ENCODE data around the gene ADGRE1. TPM values are rescaled to one million over a fixed set of nuclear protein-coding genes. Genes with fewer than 3 reads are reported as not detected.

The ADGRE1 gene
- total and polyA plus RNA-seq, 2 of the 8 experiments (the other 6 are each of a cell fraction or from before 2014, with no cell fraction given): not detected

DNA sequence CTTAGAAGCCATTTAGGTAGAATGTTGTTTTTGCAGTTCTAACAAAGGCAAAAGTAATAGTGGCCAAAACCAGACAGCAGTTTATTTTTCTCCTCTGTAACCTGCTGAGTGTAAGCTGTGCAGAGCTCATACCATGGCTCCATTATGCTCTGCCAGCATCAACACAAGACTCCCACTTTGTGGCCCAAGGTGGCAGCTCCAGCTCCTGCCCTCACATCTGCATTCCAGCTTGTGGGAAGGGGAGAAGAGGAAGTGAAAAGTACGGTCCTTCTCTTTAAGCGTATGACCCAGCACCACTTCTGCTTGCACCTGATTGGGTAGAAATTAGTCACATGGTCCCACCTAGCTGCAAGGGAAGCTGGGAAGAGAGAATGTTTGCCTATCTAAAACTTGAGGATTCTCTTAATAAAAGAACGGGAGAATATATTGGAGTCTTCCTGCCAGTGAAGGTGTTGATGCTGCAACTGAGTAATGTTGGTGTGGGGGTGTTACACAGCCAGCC is 19.2 kb downstream of the ADGRE1 start:
- Histone ChIP-seq H3K4ac (replicated peaks; ENCODE audit: insufficient read length, low read depth, low read length) (no peak overlapping the region), H4K20me1 (replicated peaks in 1 of 2; ENCODE audit: control insufficient read depth in 1 of 2, insufficient read depth in 2 of 2, low read length in 2 of 2) (no peaks in the 10 kb centered on the region), H3K4me2 (ENCODE audit: insufficient read depth in 1 of 2, low read depth in 2 of 2, low read length in 2 of 2) (no peak overlapping the region), H3K36me3 (ENCODE audit: control insufficient read depth in 2 of 4, insufficient read depth in 4 of 4, low read length in 3 of 4) (no peaks in the 10 kb centered on the region), H4K91ac (replicated peaks; ENCODE audit: insufficient read length, low read length) (no peak overlapping the region), H4K5ac (ENCODE audit: insufficient read length, low read depth, low read length) (no peak overlapping the region), H3K23ac (ENCODE audit: insufficient read length) (no peak overlapping the region), H2BK120ac (replicated peaks; ENCODE audit: low read depth, low read length) (no peak overlapping the region), H3K9me3 (ENCODE audit: insufficient read depth in 2 of 2, low read depth in 1 of 2, low read length in 1 of 2) (peaks cover 64 to 73% of the 10 kb centered on the region in 2 experiments), H3K23me2 (ENCODE audit: low read depth, low read length) (peaks cover under 1% of the 10 kb centered on the region; the same call in 1 of the 2 replicates), H3K56ac (replicated peaks; ENCODE audit: insufficient read length, low read depth, low read length) (no peak overlapping the region), H3K18ac (ENCODE audit: extremely low read depth, low read length) (no peak overlapping the region), H2BK15ac (ENCODE audit: low read length) (no peak overlapping the region), H2BK5ac (ENCODE audit: low read depth, low read length) (no peak overlapping the region), H3K27me3 (replicated peaks in 1 of 4; ENCODE audit: control insufficient read depth in 3 of 4, extremely low read depth in 1 of 4, insufficient read depth in 3 of 4, low read length in 3 of 4) (no peaks in the 10 kb centered on the region), H2BK12ac (ENCODE audit: low read depth, low read length) (no peak overlapping the region), H3K9ac (replicated peaks in 1 of 4; ENCODE audit: extremely low read depth in 1 of 4, low read depth in 3 of 4, low read length in 3 of 4) (no peak overlapping the region), H2AFZ (ENCODE audit: low read length) (no peak overlapping the region), H3K14ac (ENCODE audit: insufficient read length) (no peak overlapping the region), H2AK5ac (ENCODE audit: low read depth, low read length) (no peak overlapping the region), H3K79me2 (ENCODE audit: control insufficient read depth in 1 of 2, insufficient read depth in 2 of 2, low read length in 2 of 2) (no peaks in the 10 kb centered on the region), H4K8ac (ENCODE audit: extremely low read depth, insufficient read depth, low read length) (no peak overlapping the region), H3K27ac (ENCODE audit: low read depth, low read length) (no peak overlapping the region), H3K4me3 (ENCODE audit: extremely low read depth in 1 of 4, insufficient read depth in 2 of 4, low read depth in 3 of 4, low read length in 4 of 4) (no peak overlapping the region), H3K79me1 (ENCODE audit: low read depth, low read length) (no peaks in the 10 kb centered on the region), H2BK20ac (ENCODE audit: low read length) (no peak overlapping the region), H3K4me1 (replicated peaks in 1 of 4; ENCODE audit: control insufficient read depth in 3 of 4, insufficient read depth in 4 of 4, low read length in 3 of 4) (no peaks in the 10 kb centered on the region)
- ChIA-PET POLR2A (ENCODE audit: partially characterized antibody) (no interaction called here), CTCF (ENCODE audit: partially characterized antibody) (no interaction called here)
- DNase-seq (ENCODE audit: low read depth in 1 of 2, low spot score in 2 of 2) (no peak), FAIRE-seq (no peak)
- WGBS, 2 experiments (ENCODE audit: extremely low coverage in 1 of 2, insufficient coverage in 1 of 2, insufficient read length in 1 of 2, insufficient replicate concordance in 2 of 2, low coverage in 1 of 2, low lambda C conversion rate in 2 of 2, missing lambda C conversion rate in 1 of 2): 48% methylated on average over 3 of the region's 3 CpGs; no CpG with 5 or more reads in 1 of the 2 experiments
- TF ChIP-seq CHD2 (IDR thresholded peaks at IDR 0.05; ENCODE audit: low read length): no peak
- TF ChIP-seq CTBP2 (IDR thresholded peaks at IDR 0.05; ENCODE audit: borderline replicate concordance, insufficient read depth, insufficient read length, low read length): no peak
- TF ChIP-seq SIRT6 (IDR thresholded peaks at IDR 0.05; ENCODE audit: low read length): no peak
- TF ChIP-seq RXRA (IDR thresholded peaks at IDR 0.05; ENCODE audit: insufficient read depth, low read depth, low read length): no peak
- no peak for TF ChIP-seq SAP30 (IDR thresholded peaks at IDR 0.05; ENCODE audit: insufficient read depth, insufficient replicate concordance, low read length)
- no peak for TF ChIP-seq NANOG (IDR thresholded peaks at IDR 0.05; ENCODE audit: insufficient read depth, low read depth, low read length, poor library complexity, severe bottlenecking)
- TF ChIP-seq, protein P1, sequence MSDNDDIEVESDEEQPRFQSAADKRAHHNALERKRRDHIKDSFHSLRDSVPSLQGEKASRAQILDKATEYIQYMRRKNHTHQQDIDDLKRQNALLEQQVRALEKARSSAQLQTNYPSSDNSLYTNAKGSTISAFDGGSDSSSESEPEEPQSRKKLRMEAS (IDR thresholded peaks at IDR 0.05): no peak
- TF ChIP-seq ASH2L (IDR thresholded peaks at IDR 0.05; ENCODE audit: low read length): no peak
- TF ChIP-seq ZNF274 (IDR thresholded peaks at IDR 0.05; ENCODE audit: borderline replicate concordance, extremely low read depth, low read length): no peak
- TF ChIP-seq POLR2AphosphoS5 (IDR thresholded peaks at IDR 0.05; ENCODE audit: low read depth, low read length): no peak
- no peak for TF ChIP-seq TCF12 (IDR thresholded peaks at IDR 0.05; ENCODE audit: low read depth, low read length)
- TF ChIP-seq RNF2 (IDR thresholded peaks at IDR 0.05; ENCODE audit: borderline replicate concordance, low read depth, low read length, missing control alignments, poor library complexity, severe bottlenecking): no peak
- TF ChIP-seq SIX5 (IDR thresholded peaks at IDR 0.05; ENCODE audit: low read depth, low read length): no peak
- no peak for TF ChIP-seq HDAC6 (IDR thresholded peaks at IDR 0.05; ENCODE audit: low read depth, low read length)

Measured in H1 (cell line).